K562 (cell line): ENCODE results near the gene MFF. TPM values are rescaled to one million over a fixed set of nuclear protein-coding genes. Genes with fewer than 3 reads are reported as not detected.

ENCODE experiments used
- ATAC-seq: fragments of 200-7000 bp; cut with Tn5 transposase; 3 replicates; pipeline ENCODE4 v1.9.1; 2020; ENCODE audit warnings: moderate library complexity
- BruUV-seq: library from RNA; stranded (reverse); fragments of 400-500 nt; replicated peaks from 2 replicates; lab custom pipeline; 2021; lab: Mats Ljungman, UMichigan
- CTCF ChIA-PET: fragments of 300-600 bp; formaldehyde crosslinking; extraction: SDS; loops from one replicate; lab custom pipeline; 2021; ENCODE audit warnings: low intra/inter-chr PET ratio; lab: Yijun Ruan, JAX
- POLR2A ChIA-PET: fragments of 300-600, 350-650 bp; sonication (Branson Sonifier 250); formaldehyde crosslinking; extraction: SDS; loops from one replicate; lab custom pipeline; 2021; ENCODE audit warnings: antibody characterized with exemption, inconsistent platforms; lab: Yijun Ruan, JAX
- DNase-seq, 4 experiments: peaks; one replicate each; pipeline versions ENCODE4 v3.0.0 to v3.0.0-alpha.2; 2011 to 2018; ENCODE audit warnings: low spot score in 3 of 4, mixed read lengths in 3 of 4; ENCODE audit errors: extremely low read depth in 1 of 4
- FAIRE-seq: peaks from 2 replicates; lab custom pipeline; 2011; peaks lifted over from hg19 to GRCh38; lab: Jason Lieb, UNC
- H2AFZ ChIP-seq: 2 replicates; pipeline ENCODE4 v1.6.0; 2011; ENCODE audit warnings: low read depth, low read length, control low read depth, inconsistent platforms
- H3K27ac ChIP-seq: fragments of 200-600 bp; 3 replicates; pipeline ENCODE4 v1.8.0; 2011; ENCODE audit warnings: low read depth, mild to moderate bottlenecking, control low read depth, inconsistent platforms, low read length, moderate library complexity, mixed read lengths; ENCODE audit errors: extremely low read depth
- H3K27me3 ChIP-seq, 2 experiments: fragments of 300-600 bp in 1 of 2; 2 replicates in 1 of 2; 3 replicates in 1 of 2; pipeline versions ENCODE4 v1.6.0 to v1.8.0; 2011; ENCODE audit warnings: inconsistent platforms in 2 of 2, low read length in 2 of 2, mild to moderate bottlenecking in 1 of 2, mixed read lengths in 1 of 2, moderate library complexity in 1 of 2; ENCODE audit not compliant: control insufficient read depth in 2 of 2, insufficient read depth in 2 of 2
- H3K36me3 ChIP-seq: fragments of 300-600 bp; 3 replicates; pipeline ENCODE4 v1.8.0; 2011; ENCODE audit warnings: mild to moderate bottlenecking, low read length, inconsistent platforms; ENCODE audit not compliant: control insufficient read depth, insufficient read depth
- H3K4me1 ChIP-seq, 2 experiments: fragments of 200-600 bp in 1 of 2; replicated peaks in 1 of 2; 2 replicates in 1 of 2; 3 replicates in 1 of 2; pipeline versions ENCODE4 v1.5.1 to v1.8.0; 2011; ENCODE audit warnings: inconsistent platforms in 2 of 2, low read length in 2 of 2, mild to moderate bottlenecking in 1 of 2, mixed read lengths in 1 of 2, moderate library complexity in 1 of 2; ENCODE audit not compliant: control insufficient read depth in 2 of 2, insufficient read depth in 2 of 2
- H3K4me2 ChIP-seq: 2 replicates; pipeline ENCODE4 v1.6.1; 2011; ENCODE audit warnings: low read length, control low read depth, inconsistent platforms, mixed read lengths; ENCODE audit not compliant: insufficient read depth
- H3K4me3 ChIP-seq: fragments of 200-600 bp; sonication (generic), shearing (Covaris generic); 2 replicates; pipeline ENCODE4 v1.5.1; 2016; ENCODE audit warnings: control low read depth, inconsistent platforms
- H3K79me2 ChIP-seq: fragments of 200-600 bp; 3 replicates; pipeline ENCODE4 v1.8.0; 2011; ENCODE audit warnings: low read length, inconsistent platforms; ENCODE audit not compliant: control insufficient read depth, insufficient read depth
- H3K9ac ChIP-seq, 2 experiments: 2 replicates each; pipeline versions ENCODE4 v1.6.0 to v1.6.1; 2011; ENCODE audit warnings: low read depth in 2 of 2, low read length in 2 of 2, control low read depth in 1 of 2, inconsistent platforms in 1 of 2, mild to moderate bottlenecking in 1 of 2, mixed read lengths in 1 of 2; ENCODE audit not compliant: insufficient read depth in 1 of 2
- H3K9me1 ChIP-seq: one replicate; pipeline ENCODE4 v1.6.0; 2011; ENCODE audit warnings: inconsistent platforms, mild to moderate bottlenecking, low read length, moderate library complexity; ENCODE audit not compliant: control insufficient read depth, insufficient read depth
- H3K9me3 ChIP-seq: replicated peaks from 2 replicates; pipeline ENCODE4 v1.5.1; 2011; ENCODE audit warnings: low read depth, low read length, inconsistent platforms; ENCODE audit not compliant: control insufficient read depth, insufficient read depth
- H4K20me1 ChIP-seq: replicated peaks from 2 replicates; pipeline ENCODE4 v1.6.1; 2011; ENCODE audit warnings: low read length, inconsistent platforms, mixed read lengths; ENCODE audit not compliant: control insufficient read depth, insufficient read depth
- POLR2H ChIP-seq: IDR thresholded peaks from 2 replicates; pipeline ENCODE4 v1.6.1; 2016; ENCODE audit warnings: missing genetic modification characterization, low read depth, mild to moderate bottlenecking, control low read depth, missing compliant biosample characterization, moderate library complexity
- ZNF512 ChIP-seq: IDR thresholded peaks from 2 replicates; pipeline ENCODE4 v1.6.1; 2016; ENCODE audit warnings: missing genetic modification characterization, missing compliant biosample characterization
- WGBS: fragments of 100-300 bp; shearing (Covaris generic); methylation state at CpG from one replicate; pipeline ENCODE4 v1.1.6; 2016; ENCODE audit warnings: low coverage, mixed read lengths; ENCODE audit not compliant: insufficient coverage; ENCODE audit errors: missing lambda C conversion rate; 5-methylcytosine and 5-hydroxymethylcytosine counted together
- in situ Hi-C: fragments of 300-500 bp; cut with MboI; formaldehyde crosslinking; loops from 4 replicates; pipeline ENCODE4 v1.15.0; 2018; ENCODE audit warnings: inconsistent platforms, mixed read lengths
- intact Hi-C: fragments of 100-400 bp; cut with micrococcal nuclease; formaldehyde crosslinking; loops from 2 replicates; pipeline ENCODE4 v1.14.2; 2022
- polyA plus RNA-seq, 8 experiments: library from polyadenylated mRNA; depleted of rRNA in 4 of 8; stranded (reverse) in 5 of 8; unstranded in 3 of 8; fragments of >200 nt; fragmentation: Nextera tagmentation in 2 of 8; fragmentation: Illumina TruSeq in 1 of 8; extraction: Ambion mirVana in 2 of 8; extraction: Trizol in 1 of 8; gene quantifications; 2 replicates each; pipeline versions ENCODE4 v1.2.1 to v1.2.3, GENCODE V29; 2011 to 2014; ENCODE audit warnings: inconsistent platforms in 1 of 8, missing spikeins in 1 of 8
- total RNA-seq, 7 experiments: library from RNA; depleted of rRNA in 6 of 7; stranded (reverse); fragments of >200 nt in 6 of 7; fragmentation: Illumina TruSeq in 2 of 7; extraction: Trizol in 2 of 7; gene quantifications; 2 replicates each; pipeline versions ENCODE4 v1.2.1 to v1.2.3, GENCODE V29; 2011 to 2021; ENCODE audit warnings: low replicate concordance in 1 of 7

Gene MFF
- total and polyA plus RNA-seq, 9 of the 15 experiments (the other 6 are each of a cell fraction or from before 2014, with no cell fraction given), result 9.4 to 75.4 (median 55.7) TPM

- Histone ChIP-seq H3K27me3 (peaks cover 0 to 8% of the 10 kb centered on the region in 2 experiments; a peak in 3 of 5 replicates), H2AFZ (no peak overlapping the region)
- WGBS, result 9% methylated on average over 4 of the region's 4 CpGs
- in situ Hi-C loops, result no loop called here
- CTCF ChIA-PET, result no interaction called here
- TF ChIP-seq POLR2H (tag), result no peak
- TF ChIP-seq ZNF512 (tag), result peak; percentile 93
- TF ChIP-seq, all 486 proteins: peak for 1
- intact Hi-C loops, result loop anchor here (10.0 kb wide), 1 partner anchor 466 kb away; no protein-coding TSS in a partner anchor
- no peaks in the 10 kb centered on the region for H3K79me2 ChIP-seq
- DNase-seq (no peak), ATAC-seq (no peak), FAIRE-seq (no peak)
- H3K36me3 ChIP-seq, result no peaks in the 10 kb centered on the region
- H3K27ac ChIP-seq, result no peak overlapping the region
- no peaks in the 10 kb centered on the region; a peak in 2 of 5 replicates for H3K4me1 ChIP-seq
- H3K9me3 ChIP-seq, result no peaks in the 10 kb centered on the region
- H4K20me1 ChIP-seq, result no peaks in the 10 kb centered on the region
- no peak overlapping the region for H3K4me2 ChIP-seq
- no peaks in the 10 kb centered on the region for H3K9me1 ChIP-seq
- POLR2A ChIA-PET, result interaction anchor here (0.6 kb wide), 1 partner anchor 264 kb away, joined by 3 read pairs; no protein-coding TSS in a partner anchor
- no peak overlapping the region for H3K9ac ChIP-seq
- BruUV-seq, result no TSS peak
- no peak overlapping the region for H3K4me3 ChIP-seq
Measured at GRCh38 chr2:227398684-227399670, 73.9 kb downstream of the MFF start.
